Lower lobe of right lung (tissue), 2 donors: ENCODE results near the gene LDHAL6B. TPM values are rescaled to one million over a fixed set of nuclear protein-coding genes. Genes with fewer than 3 reads are reported as not detected.

Experiments
- ATAC-seq, 2 donors: fragments of 200-7000 bp; cut with Tn5 transposase; one replicate each; pipeline ENCODE4 v1.9.1; 2020 to 2022; ENCODE audit warnings: mild to moderate bottlenecking in 2 of 2, moderate library complexity in 2 of 2
- DNase-seq: peaks from one replicate; pipeline ENCODE4 v3.0.0-alpha.2; 2020
- H3K27ac ChIP-seq: fragments of 200-600 bp; one replicate; pipeline ENCODE4 v1.8.0; 2022
- H3K27me3 ChIP-seq: fragments of 200-600 bp; one replicate; pipeline ENCODE4 v1.8.0; 2022; ENCODE audit warnings: low read depth
- H3K36me3 ChIP-seq: fragments of 200-600 bp; one replicate; pipeline ENCODE4 v1.8.0; 2022; ENCODE audit warnings: mild to moderate bottlenecking
- H3K4me1 ChIP-seq: fragments of 200-600 bp; one replicate; pipeline ENCODE4 v1.8.0; 2022
- H3K4me3 ChIP-seq: fragments of 200-600 bp; one replicate; pipeline ENCODE4 v1.8.0; 2022; ENCODE audit warnings: mild to moderate bottlenecking
- H3K9me3 ChIP-seq: fragments of 200-600 bp; one replicate; pipeline ENCODE4 v1.8.0; 2022
- intact Hi-C: fragments of 100-400 bp; cut with DNase I; formaldehyde crosslinking; loops from one replicate; pipeline ENCODE4 v1.11.0; 2022
- total RNA-seq: library from RNA; stranded (reverse); fragmentation: NEBNext Ultra II Directional; extraction: Animal tissue kit (Norgen Biotek cat#: 25700); gene quantifications from one replicate; pipeline ENCODE4 v1.2.1, GENCODE V29; 2021
- TF ChIP-seq, protein P1 (sequence below): fragments of 200-600 bp; IDR thresholded peaks from one replicate; pipeline ENCODE4 v1.8.0; 2022; ENCODE audit warnings: antibody characterized with exemption, mild to moderate bottlenecking
- donor health status: DM: no; HTN: yes; CAD: no; lungs with severe emphysema.

Gene LDHAL6B
- total RNA-seq, 1 donor from 2014 or later: not detected

DNA sequence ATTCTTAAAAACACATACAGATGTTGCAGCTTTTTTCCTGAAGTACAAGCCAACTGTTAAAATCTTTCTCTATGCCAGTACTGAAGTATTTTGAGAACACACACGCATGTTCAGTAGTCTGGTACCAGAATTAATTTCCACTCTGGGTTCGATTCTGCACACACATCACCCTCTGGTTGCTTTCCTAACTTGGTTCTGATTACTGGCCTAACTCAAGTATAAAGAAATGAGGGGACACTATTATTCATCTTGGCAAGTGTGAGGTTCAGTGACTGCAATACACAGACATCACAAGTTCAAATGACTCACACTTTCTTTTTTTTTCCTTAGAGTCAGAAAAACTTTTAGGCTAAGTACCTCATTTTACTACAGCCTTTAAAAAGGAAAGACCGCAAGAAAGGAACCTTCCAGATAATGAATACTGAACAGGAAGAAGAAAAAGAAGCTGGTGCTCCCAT is 37.4 kb upstream of the LDHAL6B start:
- no peaks in the 10 kb centered on the region for H3K27me3 ChIP-seq
- peak; percentile 14 to 36 for ATAC-seq
- peaks cover 12% of the 10 kb centered on the region for H3K4me1 ChIP-seq
- H3K27ac ChIP-seq: peak overlapping the region; percentile 57
- no peaks in the 10 kb centered on the region for H3K9me3 ChIP-seq
- intact Hi-C loops: no loop called here
- no peak overlapping the region for H3K4me3 ChIP-seq
- peaks cover 14% of the 10 kb centered on the region for H3K36me3 ChIP-seq
- TF ChIP-seq, protein P1, sequence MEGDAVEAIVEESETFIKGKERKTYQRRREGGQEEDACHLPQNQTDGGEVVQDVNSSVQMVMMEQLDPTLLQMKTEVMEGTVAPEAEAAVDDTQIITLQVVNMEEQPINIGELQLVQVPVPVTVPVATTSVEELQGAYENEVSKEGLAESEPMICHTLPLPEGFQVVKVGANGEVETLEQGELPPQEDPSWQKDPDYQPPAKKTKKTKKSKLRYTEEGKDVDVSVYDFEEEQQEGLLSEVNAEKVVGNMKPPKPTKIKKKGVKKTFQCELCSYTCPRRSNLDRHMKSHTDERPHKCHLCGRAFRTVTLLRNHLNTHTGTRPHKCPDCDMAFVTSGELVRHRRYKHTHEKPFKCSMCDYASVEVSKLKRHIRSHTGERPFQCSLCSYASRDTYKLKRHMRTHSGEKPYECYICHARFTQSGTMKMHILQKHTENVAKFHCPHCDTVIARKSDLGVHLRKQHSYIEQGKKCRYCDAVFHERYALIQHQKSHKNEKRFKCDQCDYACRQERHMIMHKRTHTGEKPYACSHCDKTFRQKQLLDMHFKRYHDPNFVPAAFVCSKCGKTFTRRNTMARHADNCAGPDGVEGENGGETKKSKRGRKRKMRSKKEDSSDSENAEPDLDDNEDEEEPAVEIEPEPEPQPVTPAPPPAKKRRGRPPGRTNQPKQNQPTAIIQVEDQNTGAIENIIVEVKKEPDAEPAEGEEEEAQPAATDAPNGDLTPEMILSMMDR: no peak
- no peak for DNase-seq

- ATAC-seq (peak in 1 of 2 donors; percentile 43), DNase-seq (peak; percentile 66)
- TF ChIP-seq, protein P1: no peak
- H3K9me3 ChIP-seq: no peaks in the 10 kb centered on the region
- peak overlapping the region; percentile 57 for H3K27ac ChIP-seq
- peaks cover 14% of the 10 kb centered on the region for H3K36me3 ChIP-seq
- H3K27me3 ChIP-seq: no peaks in the 10 kb centered on the region
- H3K4me1 ChIP-seq: peaks cover 24% of the 10 kb centered on the region
- no peak overlapping the region for H3K4me3 ChIP-seq
- intact Hi-C loops: no loop called here
Observed at GRCh38 chr15:59170295-59171066, 36.2 kb upstream of the LDHAL6B start.

DNA sequence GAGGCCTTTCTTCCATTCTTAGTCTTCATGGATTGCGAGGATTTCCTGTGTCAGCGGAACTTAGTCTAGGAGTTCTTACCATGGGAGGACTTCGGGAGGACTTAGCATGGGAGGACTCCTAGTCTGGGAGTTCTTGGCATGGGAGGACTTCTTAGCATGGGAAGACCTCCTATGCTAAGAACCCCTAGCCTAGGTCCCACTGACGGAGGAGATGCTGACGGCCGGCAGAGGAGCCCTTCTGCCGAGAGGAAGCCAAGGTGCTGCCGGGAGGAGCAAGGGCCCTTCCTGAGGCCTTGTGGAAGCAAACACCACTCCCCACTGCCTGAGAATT is 35.6 kb upstream of the LDHAL6B start:
- Histone ChIP-seq H3K9me3 (no peaks in the 10 kb centered on the region), H3K27ac (peak overlapping the region; percentile 4), H3K36me3 (peaks cover 14% of the 10 kb centered on the region), H3K27me3 (no peaks in the 10 kb centered on the region), H3K4me1 (peaks cover 30% of the 10 kb centered on the region), H3K4me3 (no peak overlapping the region)
- ATAC-seq (no peak), DNase-seq (no peak)
- TF ChIP-seq, protein P1: no peak
- intact Hi-C loops: no loop called here

DNA sequence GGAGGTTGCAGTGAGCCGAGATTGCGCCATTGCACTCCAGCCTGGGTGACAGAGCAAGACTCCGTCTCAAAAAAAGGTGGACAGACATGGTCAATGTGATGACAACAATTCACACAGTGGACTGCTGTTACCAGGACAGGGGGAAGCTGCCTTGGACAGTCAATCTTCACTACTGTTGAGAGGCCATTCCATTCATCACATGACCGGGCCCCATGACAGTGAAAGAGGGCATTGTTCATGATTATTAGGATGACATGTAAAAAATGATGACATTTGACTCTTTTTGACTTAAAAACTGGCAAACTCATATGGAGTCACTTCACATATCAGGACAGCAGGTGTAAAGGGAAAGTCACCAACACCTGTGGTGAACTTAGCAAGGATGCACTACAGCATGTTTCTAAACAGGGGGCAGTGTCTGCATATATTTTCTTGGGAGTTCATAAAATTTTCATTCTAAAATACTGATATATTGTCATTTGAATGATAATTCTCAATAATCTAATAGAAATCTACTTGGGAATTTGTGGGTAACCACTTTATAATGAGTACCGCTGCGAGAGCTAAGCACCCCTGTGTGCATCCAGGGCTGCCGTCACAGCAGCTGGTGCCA is 34.2 kb upstream of the LDHAL6B start:
- no peak overlapping the region for H3K4me3 ChIP-seq
- peaks cover 32% of the 10 kb centered on the region for H3K4me1 ChIP-seq
- ATAC-seq: no peak
- intact Hi-C loops: no loop called here
- H3K27me3 ChIP-seq: no peaks in the 10 kb centered on the region
- H3K36me3 ChIP-seq: peaks cover 14% of the 10 kb centered on the region
- TF ChIP-seq, protein P1: no peak
- H3K9me3 ChIP-seq: no peaks in the 10 kb centered on the region
- H3K27ac ChIP-seq: no peak overlapping the region
- no peak for DNase-seq

GRCh38 chr15:59173194-59173593 is 33.4 kb upstream of the LDHAL6B start:
- DNase-seq (no peak), ATAC-seq (no peak)
- Histone ChIP-seq H3K4me3 (no peak overlapping the region), H3K4me1 (peaks cover 34% of the 10 kb centered on the region), H3K9me3 (no peaks in the 10 kb centered on the region), H3K36me3 (peaks cover 17% of the 10 kb centered on the region), H3K27ac (no peak overlapping the region), H3K27me3 (no peaks in the 10 kb centered on the region)
- intact Hi-C loops: no loop called here
- TF ChIP-seq, protein P1: no peak
